NOMO-1 (cell line): ENCODE data around the gene VPS54.

ENCODE experiments used
- DNase-seq, 2 experiments: peaks; one replicate each; lab custom pipeline; 2025; ENCODE audit not compliant: unreplicated experiment in 2 of 2; lab: John Stamatoyannopoulos, UW

VPS54 gene

DNA sequence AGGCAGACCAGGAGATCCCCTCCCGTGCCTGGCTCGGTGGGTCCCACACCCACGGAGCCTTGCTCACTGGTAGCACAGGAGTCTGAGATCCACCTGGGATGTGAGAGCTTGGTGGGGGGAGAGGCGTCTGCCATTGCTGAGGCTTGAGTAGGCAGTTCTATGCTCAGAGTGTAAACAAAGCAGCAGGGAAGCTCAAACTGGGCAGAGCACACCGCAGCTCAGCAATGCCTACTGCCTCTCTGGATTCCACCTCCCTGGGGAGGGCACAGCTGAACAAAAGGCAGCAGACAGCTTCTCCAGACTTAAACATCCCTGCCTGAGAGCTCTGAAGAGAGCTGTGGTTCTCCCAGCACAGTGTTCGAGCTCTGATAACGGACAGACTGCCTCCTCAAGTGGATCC, 92.4 kb downstream of the VPS54 start:
- no peak for DNase-seq

DNA sequence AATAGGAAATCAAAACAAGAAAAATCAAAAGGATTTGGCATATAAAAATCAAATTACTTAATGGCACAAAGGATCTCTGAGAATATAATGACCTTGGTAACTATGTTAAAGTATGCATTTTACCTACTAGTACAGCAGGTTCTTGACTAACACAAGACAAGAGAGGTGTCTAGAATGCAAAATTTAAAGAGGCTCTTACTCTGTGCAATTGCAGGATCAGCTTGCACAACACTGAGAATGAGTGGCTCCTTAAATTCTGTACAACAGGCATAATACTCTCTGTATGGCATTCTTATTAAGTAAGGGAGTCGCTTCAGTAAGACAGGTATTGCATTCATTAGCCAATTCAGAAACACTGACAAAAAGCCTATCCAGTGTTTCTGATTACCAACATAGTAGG, 104.9 kb downstream of the VPS54 start:
- no peak for DNase-seq

DNA sequence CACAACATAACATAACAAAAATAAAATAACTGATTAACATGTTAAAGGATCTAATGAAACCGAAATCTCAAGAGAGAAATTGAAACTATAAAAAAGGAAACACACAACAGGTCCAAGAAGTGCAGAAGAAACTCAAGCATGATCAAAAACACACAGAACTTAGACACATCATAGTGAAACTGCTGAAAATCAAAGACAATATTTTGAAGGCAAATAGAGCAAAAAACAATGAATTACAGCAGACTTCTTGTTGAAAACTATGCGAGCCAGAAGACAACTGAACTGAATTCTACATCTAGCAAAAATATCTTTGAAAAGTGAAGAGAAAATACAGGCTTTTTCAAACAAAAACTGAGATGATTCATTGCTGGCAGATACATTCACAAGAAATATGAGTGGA, 116.2 kb downstream of the VPS54 start:
- no peak for DNase-seq

DNA sequence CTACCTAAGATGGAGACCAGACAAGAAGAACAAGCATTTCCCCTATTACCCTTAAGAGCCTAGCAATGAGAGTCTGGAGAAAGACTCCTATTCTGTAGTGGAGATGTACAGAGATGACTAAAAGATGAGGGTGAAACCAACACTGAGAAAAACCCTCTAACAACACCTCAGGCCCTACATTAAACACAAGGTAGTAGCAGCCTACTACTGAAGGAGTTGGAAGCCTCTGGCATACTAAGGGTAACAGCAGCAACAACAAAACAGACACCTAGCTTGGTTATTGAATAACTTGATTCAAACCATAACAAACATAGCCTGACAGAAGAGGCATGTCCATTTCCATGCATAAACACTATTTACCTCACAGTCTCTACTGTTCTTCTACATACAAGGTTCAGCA, 117.1 kb downstream of the VPS54 start:
- DNase-seq, result no peak

DNA sequence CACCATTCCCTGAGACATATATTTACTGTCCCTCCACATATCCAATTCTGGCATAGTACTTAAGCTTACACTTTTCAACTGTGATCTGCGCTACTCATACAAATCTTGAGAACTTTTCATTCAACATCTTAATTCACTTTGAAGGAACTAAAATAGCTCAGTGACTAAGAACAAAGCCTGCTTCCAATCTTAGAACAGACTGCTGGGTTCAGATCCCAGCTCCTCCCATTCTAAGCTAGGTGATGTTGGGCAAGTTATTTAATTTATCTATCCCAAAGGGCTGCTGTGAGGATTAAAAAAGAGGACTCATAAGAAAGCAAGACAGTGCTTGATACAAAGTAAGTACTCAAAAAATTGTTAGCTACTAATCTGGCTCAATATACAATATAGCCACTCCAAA, 119.6 kb downstream of the VPS54 start:
- DNase-seq, result no peak

DNA sequence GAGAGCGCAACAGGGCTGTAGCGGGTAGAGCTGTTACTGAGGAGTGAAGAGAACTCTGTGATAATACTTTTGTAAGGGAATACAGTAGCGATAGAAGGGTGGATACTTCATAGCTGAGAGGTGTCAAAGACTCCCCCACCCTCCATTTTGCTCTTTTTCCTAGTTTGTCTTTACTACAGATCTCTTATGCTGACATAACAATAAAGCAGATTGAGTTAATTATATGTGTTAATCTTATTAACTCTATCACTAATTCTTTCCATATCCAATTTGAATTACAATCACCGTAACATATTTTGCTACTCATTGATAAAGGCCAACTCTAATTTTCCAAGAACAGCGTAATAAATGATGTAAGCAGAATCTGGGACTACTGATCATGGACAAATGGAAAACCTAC, 120.4 kb downstream of the VPS54 start:
- DNase-seq, result no peak

DNA sequence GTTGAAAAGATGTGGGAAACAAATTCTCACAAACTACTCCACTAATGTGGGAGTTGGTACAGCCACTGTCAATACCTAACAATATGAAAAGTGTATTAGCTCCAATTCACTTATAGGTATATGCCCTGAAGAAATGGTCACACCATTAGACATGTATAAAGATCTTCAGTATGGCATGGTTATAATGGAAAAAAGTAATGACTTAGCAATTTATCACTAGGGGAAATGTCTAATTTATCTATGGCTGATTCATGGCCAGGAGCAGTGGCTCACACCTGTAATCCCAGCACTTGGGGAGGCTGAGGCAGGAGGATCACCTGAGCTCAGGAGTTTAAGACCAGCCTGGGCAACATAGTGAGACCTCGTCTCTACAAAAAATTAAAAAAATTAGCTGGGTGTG, 125.1 kb downstream of the VPS54 start:
- DNase-seq, result no peak

DNA sequence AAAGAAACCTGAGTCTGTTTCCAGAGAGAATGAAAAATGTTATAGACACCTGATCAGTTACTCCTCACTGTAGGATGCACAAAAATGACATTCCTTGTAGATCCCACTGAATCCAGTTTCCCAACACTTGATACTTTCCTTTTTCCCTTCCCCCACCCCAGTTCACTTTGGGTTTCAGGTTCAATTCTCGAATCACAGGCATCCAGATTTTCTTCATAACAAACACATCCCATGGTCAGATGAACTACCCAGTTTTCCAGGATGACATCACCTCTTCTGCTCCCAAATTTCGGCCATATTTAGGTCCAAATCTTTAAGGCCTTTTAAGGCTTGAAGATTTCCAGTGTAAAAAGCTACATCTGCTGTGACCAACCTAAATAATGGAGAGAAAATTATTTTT, 126.1 kb downstream of the VPS54 start:
- DNase-seq, result no peak

DNA sequence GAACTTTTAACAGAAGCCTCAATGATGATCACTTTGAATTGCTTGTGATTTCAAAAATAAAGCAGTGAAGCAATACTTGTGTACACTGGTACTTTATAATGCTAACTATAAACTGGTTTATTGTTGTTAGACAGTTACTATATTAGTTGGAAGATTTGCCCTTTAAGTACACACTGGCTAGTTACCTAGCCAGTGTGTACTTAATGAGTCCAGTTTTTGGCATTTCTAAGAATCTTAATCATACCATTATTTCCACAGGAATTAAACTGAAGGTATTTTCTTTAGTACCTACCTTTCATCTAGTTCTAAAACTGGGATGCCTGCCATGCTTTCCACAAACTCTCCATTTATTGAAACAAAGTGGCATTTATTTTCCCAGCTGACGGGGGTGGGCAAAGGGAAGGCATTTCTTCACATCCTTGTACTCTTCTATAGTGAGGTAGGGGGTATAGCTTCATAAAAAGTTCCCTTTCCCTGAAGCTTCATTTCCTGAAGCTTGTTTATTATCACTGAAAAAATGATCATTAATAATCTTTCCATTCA, 127.7 kb downstream of the VPS54 start:
- DNase-seq, result no peak

DNA sequence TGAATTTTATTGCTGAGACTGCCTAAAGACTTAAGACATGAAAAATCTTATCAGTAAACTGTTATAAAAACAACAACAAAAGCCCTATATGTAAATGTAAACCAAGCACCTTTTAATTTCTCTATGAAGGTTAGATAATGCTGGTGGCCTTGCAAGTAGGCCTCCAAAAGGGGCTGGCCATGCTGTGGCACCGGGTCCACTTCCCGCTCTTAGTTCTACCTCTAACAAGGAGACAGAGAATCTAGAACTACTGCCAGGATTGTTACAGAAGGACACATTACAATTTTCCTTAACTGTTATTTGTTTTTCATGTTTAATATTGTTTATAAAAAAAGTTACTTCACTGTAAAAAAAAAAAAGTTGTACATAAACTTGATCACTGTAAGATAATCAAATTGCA, 128.6 kb downstream of the VPS54 start:
- no peak for DNase-seq

DNA sequence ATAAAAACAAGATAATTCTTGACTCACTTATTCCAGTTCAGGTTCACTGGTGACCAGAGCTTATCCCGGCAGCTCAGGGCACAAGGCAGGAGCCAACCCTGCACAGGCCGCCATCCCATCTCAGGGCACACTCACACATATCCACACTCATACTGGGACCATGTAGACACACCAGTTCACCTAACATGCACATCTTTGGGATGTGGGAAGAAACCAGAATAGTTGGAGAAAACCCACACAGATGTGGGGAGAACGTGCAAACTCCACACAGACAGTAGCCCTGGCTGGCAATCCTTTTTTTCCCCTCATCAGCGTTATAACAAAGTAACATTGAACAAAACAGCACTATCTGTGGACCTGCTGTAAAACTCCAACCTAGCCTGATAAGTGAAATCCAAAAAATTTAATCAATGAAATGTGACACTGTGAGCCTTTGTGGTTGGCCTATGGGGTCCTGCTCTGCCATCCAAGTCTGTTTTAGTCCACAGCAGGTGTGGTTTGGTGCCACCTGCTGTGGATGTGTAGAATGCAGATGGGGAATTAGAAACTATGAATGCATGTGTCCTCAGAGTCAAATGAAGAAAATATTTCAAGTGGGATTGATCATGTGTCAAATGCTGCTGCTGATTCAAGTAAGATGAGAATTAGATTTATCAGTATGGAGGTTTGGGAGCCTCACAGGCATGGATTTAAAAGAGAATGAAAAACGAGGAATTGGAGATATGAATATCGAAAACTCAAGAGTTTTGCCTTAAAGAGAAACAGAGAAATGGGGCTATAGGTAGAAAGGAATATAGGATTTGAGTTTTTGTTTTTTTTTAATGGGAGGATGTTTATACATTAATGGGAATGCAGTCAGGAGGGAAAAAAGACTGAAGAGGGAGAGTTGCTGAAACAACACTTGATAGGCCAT, 130.5 kb downstream of the VPS54 start:
- no peak for DNase-seq

DNA sequence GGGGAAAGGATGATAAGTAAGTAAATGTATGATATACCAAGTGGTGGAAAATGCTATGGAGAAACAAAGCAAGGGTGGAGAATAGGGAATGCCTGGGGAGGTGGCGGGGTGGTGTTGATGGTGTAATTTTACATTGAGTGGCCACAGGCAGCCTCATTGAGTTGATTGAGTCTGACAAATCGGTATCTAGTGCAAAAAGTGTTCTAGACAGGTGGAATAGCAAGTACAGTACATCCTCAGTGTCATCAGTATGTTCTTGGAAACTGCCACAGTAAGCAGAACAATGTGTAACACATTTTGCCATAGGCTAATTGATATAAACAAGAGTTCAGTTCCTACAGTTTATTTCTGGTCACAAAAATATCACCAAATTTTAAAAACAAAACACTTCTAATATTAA, 131.2 kb downstream of the VPS54 start:
- no peak for DNase-seq

DNA sequence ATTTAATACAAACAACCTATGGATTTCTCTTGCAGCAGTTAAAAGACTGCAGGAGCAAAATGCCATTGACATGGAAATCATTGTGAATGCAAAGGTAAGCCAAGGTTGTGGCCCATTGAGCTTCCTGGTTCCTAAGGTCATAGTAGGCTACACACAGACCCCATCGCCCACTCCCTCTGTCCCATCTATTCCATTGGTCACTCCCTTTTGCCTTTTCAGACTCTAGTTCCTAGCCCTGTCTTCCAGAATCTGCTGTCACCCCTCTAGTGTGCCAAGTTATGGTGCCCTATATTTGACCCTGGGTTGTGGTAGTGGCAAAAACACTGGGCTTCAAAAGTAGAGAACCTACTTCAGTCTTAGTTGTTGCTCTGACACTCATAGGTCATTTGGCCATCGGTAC, 132.8 kb downstream of the VPS54 start:
- DNase-seq, result no peak

DNA sequence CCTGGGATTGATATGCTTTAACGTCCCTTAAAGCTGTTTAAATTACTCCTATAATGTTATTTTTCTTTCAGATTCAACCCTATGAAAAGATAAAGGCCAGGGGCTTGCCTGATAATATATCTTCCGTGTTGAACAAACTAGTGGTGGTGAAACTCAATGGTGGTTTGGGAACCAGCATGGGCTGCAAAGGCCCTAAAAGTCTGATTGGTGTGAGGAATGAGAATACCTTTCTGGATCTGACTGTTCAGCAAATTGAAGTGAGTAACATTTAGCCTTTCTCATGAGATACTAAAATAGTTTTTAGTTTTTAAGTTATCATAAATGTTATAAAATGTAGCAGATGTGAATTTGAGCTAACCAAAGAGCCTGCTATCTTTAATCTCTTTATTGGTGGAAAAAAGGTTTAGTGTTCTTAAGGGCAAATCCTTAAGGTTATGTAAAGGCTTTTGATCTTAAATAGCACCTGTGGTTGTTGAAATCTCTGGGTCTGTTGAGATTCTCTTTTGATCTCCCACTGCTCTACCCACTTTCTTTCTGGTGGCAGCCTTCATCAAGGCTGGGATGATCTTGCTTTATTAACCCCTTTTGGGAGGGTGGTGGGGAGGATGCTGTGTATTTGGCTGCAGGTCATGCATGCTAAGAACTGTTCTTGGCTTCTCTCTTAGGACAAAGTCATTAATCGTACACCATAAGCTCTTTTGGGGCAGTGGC, 136.7 kb downstream of the VPS54 start:
- no peak for DNase-seq

DNA sequence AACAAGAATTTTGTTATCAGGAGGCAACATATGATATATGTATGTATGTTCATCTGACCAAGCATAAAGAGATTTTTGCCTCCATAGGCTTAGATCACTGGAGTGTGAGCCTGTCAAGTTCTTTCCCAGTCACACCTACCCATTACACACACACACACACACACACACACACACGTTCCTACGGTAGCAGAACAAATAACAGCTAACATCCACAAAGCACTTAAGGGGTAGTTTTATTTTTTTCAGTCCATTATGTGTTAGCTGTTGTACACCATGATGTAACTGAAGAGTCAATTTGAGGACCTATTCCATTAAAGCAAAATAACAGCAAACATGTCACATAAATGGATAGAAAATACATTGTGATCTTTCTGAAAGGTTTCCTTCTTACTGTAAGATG, 138.0 kb downstream of the VPS54 start:
- DNase-seq, result no peak

DNA sequence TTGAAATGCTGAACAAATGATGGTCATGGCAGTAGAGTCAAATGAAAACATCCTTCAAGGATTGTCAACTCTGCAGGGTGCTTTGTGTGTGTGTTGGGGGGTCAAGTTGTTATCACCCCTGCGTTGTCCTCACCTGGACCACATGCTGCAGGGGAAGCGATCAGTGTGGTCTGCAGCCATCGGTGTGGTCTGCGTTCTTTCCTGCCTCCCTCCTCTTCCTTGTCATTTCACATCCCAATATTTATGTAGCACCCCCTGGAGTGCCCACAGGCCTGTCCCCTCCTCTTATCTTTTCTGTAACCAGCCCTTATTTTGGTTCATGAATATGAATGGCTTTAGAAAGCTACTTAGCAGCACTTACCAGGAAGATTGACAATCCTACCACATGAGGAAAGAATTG, 138.6 kb downstream of the VPS54 start:
- no peak for DNase-seq

DNA sequence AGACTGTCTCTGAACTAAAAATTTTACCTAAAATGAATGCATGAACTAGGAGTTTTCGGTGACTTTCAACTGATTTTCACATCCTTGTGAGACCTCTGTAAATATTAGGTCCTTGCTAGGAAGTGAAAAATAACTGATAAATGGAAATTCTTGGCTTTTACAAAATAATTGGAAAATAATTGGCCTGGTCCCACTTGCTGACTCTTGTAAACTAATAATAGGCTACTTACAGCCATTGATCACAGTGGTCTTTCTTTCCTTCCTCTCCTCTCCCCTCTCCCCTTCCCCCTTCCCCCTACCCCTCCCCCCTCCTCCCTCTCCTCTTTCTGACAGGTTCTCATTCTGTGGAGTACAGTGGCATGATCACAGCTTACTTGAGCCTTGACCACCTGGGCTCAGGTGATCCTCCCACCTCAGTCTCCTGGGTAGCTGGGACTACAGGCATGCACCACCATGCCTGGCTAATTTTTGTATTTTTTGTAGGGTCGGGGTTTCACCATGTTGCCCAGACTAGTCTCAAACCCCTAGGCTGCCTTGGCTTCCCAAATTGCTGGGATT, 139.3 kb downstream of the VPS54 start:
- no peak for DNase-seq

DNA sequence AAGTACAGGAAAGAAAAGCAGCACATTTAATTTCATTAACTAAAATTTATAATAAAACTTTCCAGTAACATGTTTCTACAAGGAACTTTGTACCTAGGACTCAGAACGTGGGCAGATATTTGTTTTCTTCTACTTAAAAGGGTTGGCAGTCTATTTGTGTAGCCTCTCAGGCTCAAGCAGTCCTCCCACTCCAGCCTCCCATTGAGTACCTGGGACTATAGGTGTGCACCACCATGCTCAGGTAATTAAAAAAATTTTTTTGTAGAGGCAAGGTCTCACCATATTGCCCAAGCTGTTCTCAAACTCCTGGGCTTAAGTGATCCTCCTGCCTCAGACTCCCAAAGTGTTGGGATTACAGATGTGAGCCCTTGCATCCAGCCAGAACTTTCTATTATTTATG, 140.7 kb downstream of the VPS54 start:
- no peak for DNase-seq

DNA sequence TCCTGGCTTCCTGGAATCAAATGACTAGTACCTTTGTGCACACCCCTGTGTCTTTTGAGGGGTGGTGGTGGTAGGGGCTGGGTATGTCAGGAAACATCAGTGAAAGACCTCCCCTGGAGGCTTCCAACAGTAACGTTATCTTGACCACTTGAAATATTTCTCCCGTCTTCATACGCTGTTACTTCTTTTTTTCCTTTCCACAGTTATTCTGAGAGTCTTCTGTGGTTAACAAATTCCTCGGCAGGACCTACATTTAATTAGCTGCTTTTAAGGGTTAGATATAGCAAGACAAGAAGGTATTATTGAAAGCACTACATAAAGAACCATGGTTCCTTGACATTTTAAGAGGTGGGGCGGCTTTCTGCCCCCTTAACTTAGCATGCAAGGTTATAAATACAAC, 142.9 kb downstream of the VPS54 start:
- no peak for DNase-seq

DNA sequence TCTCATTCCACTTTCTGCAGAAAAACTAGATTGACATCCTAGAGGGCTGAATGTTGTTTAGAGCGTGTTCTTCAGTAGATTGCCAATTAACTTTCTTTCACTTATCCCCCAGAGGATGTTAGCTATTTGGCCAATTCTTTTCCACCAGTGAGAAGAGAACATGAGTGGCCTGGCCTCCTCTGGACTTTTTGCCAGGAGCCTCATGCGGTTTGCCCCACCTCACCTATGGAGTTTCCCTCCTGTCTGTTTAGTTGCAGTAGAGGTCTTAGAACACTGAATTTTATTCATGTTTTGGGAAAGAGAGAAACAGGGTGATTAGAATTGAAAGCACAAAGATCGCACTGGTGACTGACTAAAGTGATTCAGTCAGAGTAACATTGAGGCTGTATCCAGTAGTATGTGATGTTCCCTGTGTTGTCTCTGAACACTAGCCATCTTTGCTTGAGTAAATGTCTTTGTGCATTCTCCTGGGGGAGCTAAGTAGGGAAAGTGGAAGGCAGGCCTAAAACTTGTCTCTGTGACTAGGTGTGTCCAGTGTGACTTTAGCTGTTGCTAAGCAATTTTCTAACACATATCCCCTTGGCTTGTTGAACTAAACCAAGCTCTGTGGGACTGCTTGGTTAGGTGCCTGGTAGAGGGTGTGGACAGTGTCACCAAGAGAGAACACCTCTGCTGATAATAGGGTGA, 143.5 kb downstream of the VPS54 start:
- DNase-seq, result no peak

DNA sequence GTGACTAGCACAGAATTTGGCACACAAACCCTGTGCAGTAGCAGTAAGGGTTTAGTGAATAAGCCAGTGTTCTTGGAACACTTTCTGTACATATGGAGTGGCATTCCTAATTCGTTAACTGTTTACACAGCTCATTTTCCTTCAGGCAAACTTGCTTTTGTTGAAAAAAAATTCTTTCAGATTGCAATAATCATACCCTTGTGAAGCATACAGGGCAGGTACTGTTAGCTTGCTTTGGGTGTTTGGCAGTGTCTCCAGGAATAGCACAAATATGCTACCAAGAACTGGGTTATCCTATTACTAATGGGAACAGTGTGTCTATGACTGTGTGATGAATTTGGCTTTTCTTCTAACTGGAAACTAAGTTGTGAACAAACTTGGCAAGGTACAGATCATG, 144.1 kb downstream of the VPS54 start:
- DNase-seq, result no peak
